GM18907 (cell line): Measurements from ENCODE around the gene ZNF837.
"Not testable (repeated sequence)": the region's sequence is repeated elsewhere in the genome, so short reads cannot be mapped to it uniquely, and the experiment has no call there.

Source experiments
- ATAC-seq: cut with Tn5 transposase; IDR thresholded peaks from one replicate; pipeline ENCODE4 v1.9.1; 2021; ENCODE audit warnings: mild to moderate bottlenecking, moderate library complexity; ENCODE audit not compliant: unreplicated experiment

Gene ZNF837

DNA sequence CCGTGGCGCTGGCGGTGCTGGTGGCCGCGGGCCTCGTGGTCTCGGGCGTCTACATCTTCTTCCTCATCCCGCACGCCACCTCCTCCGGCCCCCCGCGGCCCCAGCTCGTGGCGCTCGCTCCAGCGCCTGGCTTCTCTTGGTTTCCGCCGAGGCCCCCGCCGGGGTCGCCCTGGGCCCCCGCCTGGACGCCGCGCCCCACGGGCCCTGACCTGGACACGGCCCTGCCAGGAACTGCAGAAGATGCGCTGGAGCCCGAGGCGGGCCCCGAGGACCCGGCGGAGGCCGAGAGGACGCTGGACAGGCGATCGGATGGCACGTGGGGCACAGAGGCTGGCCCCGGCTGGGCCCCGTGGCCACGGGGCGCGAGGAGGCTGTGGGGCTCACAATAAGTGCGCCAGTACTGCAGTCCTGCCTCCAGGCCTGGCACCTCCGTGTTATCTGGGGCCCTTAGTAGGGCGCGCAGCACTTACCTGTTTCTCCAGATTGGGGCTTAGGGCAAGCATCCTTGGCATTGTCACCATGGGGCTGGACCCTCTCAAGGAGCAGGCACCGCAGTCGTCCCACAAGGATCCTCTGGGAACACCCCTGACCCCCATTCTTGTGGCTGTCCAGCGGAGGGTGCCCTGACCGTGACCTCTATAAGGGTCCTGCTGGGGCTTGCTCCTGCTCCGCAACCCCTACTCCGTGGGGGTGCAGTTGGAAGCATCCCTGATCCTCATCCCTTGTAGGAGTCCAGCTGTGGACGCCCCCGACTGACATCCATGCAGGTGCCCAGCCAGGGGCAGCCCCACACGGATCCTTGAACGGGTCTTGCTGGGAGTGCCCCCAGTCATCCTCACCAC, 16.1 kb upstream of the ZNF837 start:
- ATAC-seq: no peak

DNA sequence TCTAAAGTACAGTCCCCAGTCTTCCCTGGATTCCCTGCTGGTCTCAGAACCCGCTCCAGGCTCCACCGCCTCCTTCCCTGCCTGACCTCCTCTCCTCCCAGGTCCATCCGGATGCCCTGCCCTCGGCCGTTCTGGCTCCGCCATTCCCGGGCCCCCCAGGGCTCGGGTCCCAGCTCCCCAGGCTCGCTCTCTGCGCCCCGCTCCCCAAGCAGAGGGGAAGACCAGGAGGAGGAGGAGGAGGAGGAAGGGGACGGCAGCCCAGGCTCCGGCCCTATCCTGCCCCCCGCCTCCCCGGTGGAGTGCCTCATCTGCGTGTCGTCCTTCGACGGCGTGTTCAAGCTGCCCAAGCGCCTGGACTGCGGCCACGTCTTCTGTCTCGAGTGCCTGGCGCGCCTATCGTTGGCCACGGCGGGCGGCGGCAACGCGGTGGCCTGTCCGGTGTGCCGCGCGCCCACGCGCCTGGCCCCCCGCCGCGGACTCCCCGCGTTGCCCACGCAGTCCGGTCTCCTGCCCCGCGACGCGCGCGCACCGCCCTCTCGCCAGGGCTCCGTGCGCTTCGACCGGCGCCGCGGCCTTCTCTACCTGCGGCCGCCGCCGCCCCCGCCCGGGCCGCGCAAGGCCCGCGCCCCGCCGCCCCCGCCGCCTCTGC, 15.3 kb upstream of the ZNF837 start:
- ATAC-seq: no peak

DNA sequence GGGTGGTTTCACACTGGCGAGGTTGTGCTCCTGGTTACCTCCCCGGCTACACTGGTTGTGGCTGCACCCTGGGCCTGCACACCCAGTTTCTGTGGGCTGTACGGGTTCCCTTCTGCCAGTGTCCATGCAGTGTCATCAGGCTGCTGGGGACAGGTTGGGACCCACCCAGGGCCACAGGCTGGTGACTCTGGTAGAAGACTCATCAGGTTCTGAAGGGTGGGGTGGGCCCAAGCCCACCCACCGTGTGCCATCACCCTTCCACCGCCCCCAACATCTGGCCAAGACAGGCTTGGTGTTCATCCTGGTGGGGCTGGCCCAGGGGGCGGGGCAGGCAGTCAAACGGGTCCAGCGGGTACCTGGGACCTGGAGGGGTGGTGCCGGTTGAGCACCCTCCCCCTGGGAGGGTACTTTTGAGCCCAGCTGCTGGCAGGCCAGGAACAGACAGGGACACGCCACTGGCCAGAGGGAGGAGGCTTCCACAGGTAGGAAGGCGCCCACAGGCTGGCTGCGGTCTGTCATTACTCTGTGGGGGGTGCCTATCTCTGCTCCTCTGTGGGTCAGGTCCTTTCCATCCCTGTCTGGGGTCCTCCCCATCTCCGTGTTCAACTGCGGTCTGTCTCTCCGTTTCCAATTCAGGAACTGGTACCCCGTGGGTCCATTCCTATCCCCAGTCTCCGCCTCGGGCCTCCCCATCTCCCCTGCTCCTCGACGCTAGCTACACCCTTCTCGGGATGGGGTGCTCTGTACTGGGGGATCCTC, 14.6 kb upstream of the ZNF837 start, which contains the start of gene RNF225:
RNF225 (plus strand) TSS at position 437 of the 759 bp plus-strand sequence. CDS start 434 bp downstream, outside the sequence.
- ATAC-seq: no peak

DNA sequence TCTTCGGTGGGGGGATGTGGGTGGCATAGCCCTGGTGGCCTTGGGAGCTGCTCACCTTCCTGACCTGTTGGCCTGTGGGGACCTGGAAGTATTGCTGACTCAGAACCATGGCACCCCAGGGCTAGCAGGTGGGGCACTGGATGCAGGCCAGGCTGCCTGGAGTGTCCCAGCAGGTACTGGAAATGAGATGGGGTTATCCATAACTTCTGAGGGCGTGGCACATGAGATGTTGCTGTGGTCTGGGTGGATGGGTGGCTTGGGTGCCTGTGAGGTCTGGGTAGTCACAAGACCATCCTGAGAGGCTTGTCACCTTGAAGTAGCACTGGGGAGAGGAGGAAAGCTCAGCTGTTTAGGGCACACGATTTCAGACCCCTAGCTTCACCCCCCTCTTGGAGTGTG, 14.0 kb upstream of the ZNF837 start:
- no peak for ATAC-seq

DNA sequence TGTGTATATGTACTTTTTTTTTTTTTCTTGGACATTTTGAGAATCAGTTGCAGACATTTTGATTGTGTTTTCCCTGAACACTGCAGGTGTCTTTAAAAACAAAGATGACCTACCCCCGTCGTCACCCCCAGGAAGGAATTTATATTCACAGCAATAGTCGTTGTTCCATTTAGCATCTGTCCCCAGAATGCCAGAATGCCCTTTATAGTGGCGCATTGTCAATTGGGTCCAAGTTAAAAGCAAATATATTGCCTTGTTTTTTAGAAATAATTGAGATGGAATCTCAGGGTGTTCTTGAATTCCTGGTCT, 12.8 kb upstream of the ZNF837 start:
- no peak for ATAC-seq

DNA sequence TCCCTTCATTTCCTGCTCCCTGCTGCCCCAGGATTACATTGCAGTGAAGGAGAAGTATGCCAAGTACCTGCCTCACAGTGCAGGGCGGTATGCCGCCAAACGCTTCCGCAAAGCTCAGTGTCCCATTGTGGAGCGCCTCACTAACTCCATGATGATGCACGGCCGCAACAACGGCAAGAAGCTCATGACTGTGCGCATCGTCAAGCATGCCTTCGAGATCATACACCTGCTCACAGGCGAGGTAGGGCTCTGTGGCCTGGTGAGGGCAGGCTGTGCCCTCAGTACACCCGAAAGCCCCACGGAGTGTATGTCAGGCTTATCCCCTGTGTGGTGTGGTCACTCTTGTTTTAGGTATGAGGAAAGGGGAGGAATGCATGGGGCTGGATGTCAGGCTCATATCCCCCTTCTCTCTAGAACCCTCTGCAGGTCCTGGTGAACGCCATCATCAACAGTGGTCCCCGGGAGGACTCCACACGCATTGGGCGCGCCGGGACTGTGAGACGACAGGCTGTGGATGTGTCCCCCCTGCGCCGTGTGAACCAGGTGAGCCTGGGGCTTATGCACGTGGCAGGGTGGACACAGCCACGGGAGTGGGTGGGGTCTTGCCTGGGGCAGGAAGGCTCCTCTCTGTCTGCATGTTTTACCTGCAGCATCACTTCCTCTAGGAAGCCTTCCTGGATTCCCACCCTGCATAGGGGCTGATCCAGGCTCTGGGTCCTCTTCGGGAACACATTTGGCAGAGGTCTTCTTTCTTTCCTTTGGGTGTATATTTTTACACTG, 12.3 kb upstream of the ZNF837 start:
- no peak for ATAC-seq

DNA sequence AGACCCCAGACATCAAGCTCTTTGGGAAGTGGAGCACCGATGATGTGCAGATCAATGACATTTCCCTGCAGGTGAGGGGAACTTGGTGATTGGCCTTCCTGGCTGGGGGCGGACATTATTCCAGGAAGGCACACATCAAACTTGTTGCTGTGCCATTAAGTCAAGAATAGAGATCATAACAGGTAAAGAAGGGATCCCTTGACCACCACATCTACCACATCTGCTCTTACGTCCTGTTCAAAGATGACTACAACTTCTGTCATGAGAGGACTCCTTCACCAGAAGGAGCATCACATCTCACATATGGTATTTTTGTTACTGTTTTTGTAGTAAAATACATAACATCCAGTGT, 7.3 kb upstream of the ZNF837 start:
- ATAC-seq: no peak

DNA sequence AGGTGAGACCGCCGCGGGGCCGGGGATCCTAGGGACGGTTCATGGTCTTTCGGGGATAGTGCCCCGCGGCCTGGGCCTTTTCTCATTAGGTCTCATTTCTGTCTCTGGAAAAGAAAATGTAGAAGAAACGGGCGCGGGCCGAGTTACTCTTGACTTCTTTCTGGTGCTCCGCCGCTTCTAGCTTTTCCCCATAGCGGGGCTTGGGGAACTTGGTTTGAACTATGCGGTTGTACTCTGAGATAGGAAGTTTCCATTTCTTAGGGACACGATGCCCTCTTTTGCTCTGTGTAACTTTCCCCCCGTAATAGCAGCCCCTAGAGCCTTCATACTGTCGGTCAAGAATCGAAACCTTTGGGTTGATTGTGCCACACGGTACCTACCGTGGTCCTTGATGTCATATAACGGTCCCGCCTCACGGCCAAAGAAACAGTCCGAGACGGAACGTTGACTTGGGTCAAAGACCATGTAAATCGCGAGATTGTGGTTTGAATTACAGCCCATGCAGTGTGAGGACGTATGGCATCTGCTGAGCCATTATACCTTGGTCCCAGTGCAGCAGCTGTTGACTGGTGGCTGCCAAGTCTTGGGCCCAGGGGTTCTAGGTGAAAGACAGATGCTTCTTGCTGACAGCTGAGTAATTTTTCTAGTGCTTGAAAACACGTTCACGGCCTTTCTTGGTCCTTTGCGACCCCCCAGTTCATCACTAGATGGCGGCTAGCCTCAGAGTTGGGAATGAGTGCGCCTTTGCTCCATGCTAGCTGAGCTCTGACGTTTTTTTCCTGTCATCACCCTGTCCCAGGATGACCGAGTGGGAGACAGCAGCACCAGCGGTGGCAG, 6.7 kb upstream of the ZNF837 start:
- no peak for ATAC-seq

DNA sequence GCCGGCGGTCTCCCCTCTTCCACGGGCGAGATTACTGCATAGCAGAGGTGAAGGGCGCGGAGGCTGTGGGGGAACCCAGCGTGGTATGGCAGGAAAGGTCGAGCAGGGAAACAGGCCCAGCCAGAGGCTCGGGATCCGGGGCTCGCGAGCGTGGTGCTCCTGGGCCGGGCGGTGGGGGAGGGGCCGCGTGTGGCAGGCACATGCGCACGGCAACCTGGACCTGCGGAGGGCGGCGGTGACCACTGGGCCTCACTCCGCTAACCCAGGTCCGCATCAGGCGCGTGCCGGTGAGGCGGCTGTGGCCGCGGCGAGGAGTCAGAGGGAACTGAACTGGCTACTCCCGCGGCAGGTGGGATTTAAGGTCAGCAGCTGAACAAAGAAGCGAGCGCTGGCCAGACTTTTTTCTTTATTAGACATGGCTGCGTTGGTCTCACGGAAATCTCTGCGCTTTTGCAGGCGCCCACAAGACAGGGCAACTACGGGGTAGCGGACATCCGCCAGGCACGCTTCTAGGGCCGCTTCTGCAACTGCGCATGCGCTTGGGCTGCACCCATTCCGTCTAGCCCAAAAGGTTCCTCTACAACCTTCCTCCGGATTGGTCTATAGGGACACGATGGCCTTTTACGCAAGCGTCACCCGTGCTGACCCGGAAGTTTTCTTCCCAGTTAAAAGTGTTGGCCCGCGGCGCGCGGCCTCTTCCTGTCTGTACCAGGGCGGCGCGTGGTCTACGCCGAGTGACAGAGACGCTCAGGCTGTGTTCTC, 5.9 kb upstream of the ZNF837 start, which contains the start of gene RPS5:
RPS5 (plus strand) TSS at position 694 of the 762 bp plus-strand sequence. CDS start 869 bp downstream, outside the sequence.
- peak; percentile 83 for ATAC-seq

DNA sequence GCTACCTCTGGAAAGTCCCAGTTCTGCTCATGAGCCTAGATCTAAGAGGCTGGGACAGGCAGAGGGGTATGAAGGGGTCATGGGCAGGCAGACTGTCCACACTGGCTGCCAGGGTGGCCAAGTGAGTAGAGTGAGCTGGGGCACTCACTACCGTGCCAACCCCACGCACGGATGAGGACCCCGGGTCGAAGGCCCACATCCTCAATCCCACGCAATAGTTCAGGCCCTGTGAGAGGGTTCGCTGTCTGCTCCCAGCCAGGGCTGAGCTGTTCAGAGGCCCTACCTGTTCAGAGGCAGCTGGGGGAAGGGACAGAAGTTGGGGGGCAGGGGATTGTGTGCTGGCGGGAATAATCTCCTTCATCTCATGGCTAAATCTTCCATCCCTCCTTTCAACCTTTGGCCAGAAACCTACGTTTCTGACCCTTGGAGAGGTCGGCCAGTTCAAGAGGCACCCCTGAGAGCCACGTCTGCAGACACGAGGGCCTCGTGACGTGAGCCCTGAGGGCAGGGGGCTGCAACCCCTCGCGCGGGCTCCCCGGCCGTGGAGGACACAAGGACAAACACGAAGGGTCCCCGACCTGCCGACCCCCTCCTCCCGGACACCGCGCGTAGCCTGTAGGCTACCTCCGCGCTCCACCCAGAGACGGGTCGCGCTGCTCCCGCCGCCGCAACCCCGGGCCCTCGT, 5.2 kb upstream of the ZNF837 start:
- peak; percentile 15 for ATAC-seq

DNA sequence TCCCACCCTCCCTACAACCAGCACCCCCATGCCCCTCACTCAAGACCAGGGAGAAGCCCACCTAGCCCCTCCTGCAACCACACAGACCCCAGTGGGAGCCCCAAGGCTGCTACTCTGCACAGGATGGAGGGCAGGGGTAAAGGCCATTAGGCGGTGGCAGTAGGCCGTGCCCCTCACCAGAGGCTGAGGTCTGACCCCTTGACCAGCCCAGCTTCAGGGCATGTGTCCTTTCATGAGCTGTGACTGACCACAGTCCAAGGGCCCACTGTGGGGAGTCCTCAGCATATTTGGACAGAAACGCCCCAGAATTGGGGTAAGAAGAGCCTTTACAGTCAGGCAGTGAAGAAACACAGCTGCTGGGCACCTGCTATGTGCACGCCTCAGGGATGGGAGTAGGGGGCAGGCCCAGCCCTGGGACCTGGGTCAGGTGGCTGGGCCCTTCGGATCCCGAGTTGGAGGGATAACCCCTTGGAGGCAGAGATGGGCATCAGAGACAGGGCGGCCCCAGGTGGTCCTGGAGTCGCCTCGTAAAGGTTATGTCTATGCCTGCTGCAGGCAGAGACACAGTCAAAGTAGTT, 4.6 kb upstream of the ZNF837 start:
- no peak for ATAC-seq

DNA sequence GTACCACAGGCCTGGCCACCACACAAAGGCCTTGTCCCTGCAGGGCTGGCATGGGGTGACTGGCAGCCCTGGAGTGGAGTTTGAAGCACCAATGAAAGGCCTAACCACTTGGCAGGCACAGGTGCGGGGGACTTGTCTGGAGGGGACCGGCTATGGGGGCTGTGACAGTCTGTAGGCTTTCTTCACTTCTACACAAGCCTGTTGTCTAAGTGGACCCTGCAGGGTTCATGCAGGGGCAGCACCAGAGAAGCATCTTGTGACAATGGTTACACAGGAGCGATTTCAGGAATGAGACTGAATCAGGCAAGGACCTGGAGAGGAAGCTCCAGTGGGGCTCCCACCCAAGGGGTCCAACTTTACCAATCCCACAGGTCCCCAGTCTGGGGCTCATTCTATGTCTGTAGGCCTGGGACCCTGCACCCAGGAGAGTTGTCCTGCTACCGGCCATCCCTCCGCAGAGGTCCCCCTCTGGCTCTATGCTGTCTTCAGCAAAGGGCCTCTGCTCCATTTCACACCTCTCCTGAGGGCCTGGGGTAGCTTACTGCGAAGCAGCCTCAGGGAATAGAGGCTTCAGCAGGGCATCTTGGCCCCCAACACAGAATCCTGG, 2.3 kb upstream of the ZNF837 start:
- no peak for ATAC-seq

DNA sequence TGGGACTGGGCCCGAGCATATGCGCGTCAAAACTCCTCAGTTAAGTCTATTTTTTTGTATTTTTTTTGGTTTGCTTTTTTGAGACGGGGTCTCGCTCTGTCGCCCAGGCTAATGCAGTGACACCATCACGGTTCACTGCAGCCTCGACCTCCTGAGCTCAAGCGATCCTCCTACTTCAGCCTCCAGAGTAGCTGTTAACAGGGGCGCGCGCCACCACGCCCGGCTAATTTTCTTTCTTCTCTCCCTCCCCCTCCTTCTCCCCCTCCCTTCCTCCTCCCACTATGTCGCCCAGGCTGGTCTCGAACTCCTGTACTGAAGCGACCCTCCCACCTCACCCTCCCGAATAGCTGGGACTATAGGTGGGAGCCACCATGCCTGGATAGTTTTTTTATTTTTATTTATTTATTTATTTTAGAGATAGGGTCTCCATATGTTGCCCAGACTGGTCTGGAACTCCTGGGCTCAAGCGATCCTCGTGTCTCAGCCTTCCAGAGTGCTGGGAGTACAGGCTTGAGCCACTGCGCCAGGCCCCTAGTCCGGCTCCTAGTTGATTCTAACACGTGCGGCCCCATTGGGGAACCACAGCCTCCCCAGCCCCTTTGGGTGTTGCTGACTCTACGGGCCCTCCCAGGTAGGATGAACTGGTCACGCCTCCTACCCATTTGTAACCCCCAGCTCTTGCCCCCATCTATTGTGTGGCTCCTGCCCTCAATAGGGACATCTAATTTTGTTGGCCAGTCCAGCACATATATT, 806 bp upstream of the ZNF837 start:
- ATAC-seq: no peak

DNA sequence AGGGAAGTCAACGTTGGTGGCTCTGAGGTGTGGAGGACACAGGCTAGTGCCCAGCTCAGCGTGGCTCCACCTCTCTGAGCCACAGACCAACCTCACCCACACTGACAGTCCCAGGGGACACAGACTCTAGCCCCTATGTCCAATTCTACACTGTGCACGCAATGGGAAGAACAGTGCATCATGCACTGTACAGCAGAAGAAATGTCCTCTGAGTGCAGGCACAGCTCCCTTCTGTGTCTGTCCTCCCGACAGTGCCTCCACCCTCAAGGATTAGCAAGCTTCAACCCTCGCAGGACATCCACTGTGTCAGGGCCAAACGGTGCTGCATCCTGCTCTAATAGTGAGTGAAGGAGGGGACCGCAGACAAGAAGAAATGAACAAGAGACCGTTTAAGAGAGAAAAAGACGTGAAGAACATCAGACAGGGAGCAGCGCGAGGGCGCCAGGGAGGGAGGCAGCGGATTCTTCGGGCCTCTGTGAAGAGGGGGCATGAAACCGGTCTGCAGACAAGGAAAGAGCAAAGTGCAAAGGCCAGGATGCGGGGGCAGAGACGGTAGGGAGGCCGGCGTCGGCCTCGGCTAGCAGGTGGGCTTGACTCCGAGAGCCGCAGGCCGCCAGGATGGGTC, 681 bp downstream of the ZNF837 start:
- ATAC-seq: no peak

DNA sequence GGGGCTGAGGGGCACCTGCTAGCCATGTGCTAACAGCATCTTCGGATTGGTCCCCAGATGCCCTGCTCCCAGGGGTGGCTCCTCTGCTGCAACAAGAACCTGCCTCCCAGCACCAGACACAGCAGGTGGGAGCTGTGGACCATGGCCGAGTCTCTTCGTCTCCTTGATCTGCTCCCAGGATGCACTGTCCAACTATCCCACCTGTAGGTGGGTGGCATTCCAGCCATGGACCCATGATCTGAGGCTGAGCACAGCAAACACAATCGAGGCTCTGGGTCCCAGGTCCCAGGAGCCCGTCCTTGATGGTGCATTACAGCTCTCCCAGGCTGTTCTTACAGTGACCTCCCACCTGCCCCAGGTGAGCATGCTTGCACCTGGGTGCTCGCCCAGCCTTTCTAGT, 1.6 kb downstream of the ZNF837 start:
- no peak for ATAC-seq

DNA sequence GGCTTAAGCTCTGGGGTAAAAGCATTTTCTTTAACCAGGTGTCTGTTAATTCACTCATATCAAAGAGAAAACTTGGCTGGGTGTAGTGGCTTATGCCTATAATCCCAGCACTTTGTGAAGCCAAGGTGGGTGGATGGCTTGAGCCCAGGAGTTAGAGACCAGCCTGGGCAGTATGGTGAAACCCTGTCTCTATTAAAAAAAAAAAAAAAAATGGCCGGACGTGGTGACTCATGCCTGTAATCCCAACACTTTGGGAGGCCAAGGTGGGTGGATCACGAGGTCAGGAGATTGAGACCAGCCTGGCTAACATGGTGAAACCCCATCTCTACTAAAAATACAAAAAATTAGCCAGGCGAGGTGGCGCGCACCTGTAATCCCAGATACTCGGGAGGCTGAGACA, 4.1 kb downstream of the ZNF837 start:
- not testable (repeated sequence) for ATAC-seq

DNA sequence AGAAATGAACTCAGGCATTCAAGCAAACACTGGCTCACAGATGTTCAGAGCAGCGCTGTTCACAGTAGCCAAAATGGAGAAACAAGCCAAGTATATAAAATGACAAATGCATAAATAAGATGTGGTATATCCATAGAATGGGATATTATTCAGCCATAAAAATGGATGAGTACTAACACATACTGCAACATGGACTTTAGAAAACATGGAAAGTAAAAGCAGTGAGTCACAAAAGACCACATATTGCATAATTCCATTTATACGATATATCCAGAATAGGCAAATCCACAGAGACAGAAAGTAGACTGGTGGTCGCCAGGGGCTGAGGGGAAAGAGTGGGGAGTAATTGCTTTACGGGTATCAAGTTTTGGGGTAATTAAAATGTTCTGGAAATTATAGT, 6.6 kb downstream of the ZNF837 start:
- ATAC-seq: no peak
